RPMI7951 (cell line): ENCODE data around the gene NEK6. TPM values are rescaled to one million over a fixed set of nuclear protein-coding genes. Genes with fewer than 3 reads are reported as not detected.
A peak's percentile ranks its signal among the peaks of the same experiment; 100 is the strongest.

Source experiments
- DNase-seq: peaks from one replicate; pipeline ENCODE4 v3.0.0-alpha.2; 2012; ENCODE audit warnings: low read depth
- total RNA-seq: library from RNA; depleted of rRNA; stranded (reverse); fragments of >200 nt; shearing (Covaris generic); gene quantifications from 2 replicates; pipeline ENCODE4 v1.2.3, GENCODE V29; 2014

NEK6 gene
- total RNA-seq, 1 experiment from 2014 or later: 27.5 TPM

- no peak for DNase-seq
Measured at GRCh38 chr9:124296796-124297550, 39.2 kb downstream of the NEK6 start.

- DNase-seq: peak; percentile 95
Measured at GRCh38 chr9:124297551-124297901, 39.8 kb downstream of the NEK6 start.

GRCh38 chr9:124297915-124298645 is 40.3 kb downstream of the NEK6 start:
- no peak for DNase-seq

- no peak for DNase-seq
Measured at GRCh38 chr9:124298646-124299235, 41.0 kb downstream of the NEK6 start.

- DNase-seq: no peak
Measured at GRCh38 chr9:124299515-124300090, 41.9 kb downstream of the NEK6 start.

- DNase-seq: no peak
Measured at GRCh38 chr9:124300312-124300711, 42.6 kb downstream of the NEK6 start.

GRCh38 chr9:124302921-124303320 is 45.2 kb downstream of the NEK6 start:
- no peak for DNase-seq

- DNase-seq: no peak
Measured at GRCh38 chr9:124303762-124304161, 46.0 kb downstream of the NEK6 start.

GRCh38 chr9:124304285-124304684 is 46.5 kb downstream of the NEK6 start:
- no peak for DNase-seq

- DNase-seq: peak; percentile 78
Measured at GRCh38 chr9:124306098-124306735, 48.5 kb downstream of the NEK6 start.

- DNase-seq: no peak
Measured at GRCh38 chr9:124307379-124308030, 49.8 kb downstream of the NEK6 start.

GRCh38 chr9:124308606-124309491 is 51.1 kb downstream of the NEK6 start:
- no peak for DNase-seq

GRCh38 chr9:124309667-124310084 is 51.9 kb downstream of the NEK6 start:
- peak; percentile 95 for DNase-seq

GRCh38 chr9:124311283-124311682 is 53.5 kb downstream of the NEK6 start:
- DNase-seq: no peak

GRCh38 chr9:124312290-124313265 is 54.8 kb downstream of the NEK6 start:
- DNase-seq: no peak

GRCh38 chr9:124313940-124314339 is 56.2 kb downstream of the NEK6 start:
- DNase-seq: no peak

GRCh38 chr9:124315882-124316281 is 58.1 kb downstream of the NEK6 start:
- DNase-seq: no peak

GRCh38 chr9:124320062-124320973 is 62.6 kb downstream of the NEK6 start:
- DNase-seq: peak; percentile 59
